COLO829 (cell line): Measurements from ENCODE around the gene MYLIP.
A peak's percentile ranks its signal among the peaks of the same experiment; 100 is the strongest.

ENCODE experiments used
- DNase-seq: peaks from one replicate; pipeline ENCODE4 v3.0.0; 2012; ENCODE audit warnings: low spot score

MYLIP gene

GRCh38 chr6:16108419-16108818 lies 20.5 kb upstream of the MYLIP start:
- no peak for DNase-seq

GRCh38 chr6:16108921-16109658 lies 19.8 kb upstream of the MYLIP start:
- DNase-seq: no peak

DNA sequence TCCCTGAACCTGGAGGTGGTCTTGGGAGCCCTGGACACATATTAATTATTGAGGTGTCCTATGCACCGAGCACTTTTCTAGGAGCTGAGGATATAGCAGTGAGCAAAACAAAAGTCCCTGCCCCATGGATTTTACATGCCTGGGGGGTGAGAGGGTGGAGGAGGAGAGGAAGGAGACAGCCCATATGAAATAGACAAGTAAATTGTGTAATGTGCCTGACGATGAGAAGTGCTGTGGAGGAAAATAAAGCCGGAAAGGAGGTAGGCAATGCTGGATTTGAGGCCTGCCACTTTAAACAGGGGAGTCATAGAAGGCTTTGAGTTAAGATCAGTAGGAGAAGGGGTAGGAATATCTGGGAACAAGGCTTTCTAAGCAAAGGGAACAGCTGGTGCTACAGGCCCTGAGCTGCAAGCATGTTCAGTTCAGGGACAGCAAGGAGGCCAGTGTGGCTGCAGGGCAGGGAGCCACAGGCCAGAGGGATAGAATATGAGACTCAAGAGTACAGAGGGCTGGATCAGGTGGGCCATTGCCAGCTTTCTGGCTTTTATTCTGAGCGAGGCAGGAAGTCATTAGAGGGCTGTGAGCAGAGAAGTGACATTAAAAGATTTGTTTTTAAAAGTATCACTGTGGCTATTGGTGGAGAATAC lies 19.1 kb upstream of the MYLIP start:
- DNase-seq: no peak

- DNase-seq: no peak
Observed at GRCh38 chr6:16118825-16119224, 10.1 kb upstream of the MYLIP start.

- no peak for DNase-seq
Observed at GRCh38 chr6:16121339-16121738, 7.5 kb upstream of the MYLIP start.

- no peak for DNase-seq
Observed at GRCh38 chr6:16122197-16122596, 6.7 kb upstream of the MYLIP start.

DNA sequence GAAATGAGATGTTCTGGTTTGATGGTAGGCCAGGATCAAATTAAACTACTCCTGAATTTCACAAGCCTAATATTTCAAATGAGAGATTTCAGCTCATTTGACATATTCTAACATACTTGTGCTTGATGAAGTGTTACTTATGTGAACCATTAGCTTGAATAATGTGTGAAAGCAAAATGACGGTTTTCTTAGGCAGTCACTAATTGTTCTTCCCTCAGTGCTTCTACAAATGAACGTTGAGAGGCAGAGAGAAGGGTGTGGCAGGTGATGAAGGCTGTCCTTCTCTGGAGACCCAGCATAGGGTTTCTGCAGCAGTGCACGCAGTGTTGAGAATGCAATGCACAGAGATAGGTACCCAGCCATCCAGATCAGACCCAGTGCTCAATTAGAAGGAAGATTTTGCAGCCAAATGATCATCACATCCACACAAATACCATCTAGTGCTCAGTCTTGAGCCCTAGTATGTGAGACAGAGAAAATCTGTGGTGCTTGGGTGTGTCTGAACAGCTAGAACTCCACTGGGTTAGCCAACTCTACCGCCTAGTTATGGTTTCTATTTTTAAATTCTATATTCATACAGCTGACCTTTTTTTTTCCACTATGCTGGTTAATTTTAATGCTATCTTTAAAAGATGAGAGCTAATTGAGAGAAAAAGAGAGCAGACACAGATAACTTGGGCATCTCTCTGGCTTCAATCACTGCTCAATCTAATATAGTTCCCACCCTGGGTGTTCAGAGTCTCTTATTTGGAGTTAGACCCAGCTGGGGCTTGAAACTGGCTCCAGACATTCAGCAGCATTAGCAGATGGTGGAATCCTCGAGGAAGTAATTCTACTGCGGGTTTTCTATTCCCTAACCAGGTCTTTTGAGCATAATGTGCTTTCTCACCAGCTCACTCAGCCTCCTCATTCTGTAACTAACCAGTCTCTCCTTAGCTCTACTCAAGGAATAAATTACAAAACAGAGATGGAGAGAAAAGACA lies 4.4 kb upstream of the MYLIP start:
- DNase-seq: no peak

- no peak for DNase-seq
Observed at GRCh38 chr6:16126056-16126455, 2.8 kb upstream of the MYLIP start.

DNA sequence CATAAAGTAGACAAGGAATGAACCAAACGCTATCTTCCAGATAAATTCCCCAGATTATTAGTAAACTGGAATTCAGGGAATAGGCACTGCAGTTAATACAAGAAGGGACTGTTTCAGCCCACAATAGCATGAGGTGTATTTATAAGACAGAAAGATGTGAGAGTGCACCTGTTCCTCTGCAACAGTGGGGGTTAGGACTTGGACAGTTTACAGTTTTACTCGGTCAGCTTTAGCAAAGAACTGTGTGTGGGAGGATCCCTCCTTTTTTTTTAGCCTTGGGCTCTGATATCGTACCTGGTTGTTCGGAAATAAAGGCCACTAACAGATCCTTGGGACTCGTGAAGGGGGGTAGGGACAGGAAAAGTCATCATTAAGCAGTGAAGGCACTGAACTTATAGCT lies 2.0 kb upstream of the MYLIP start:
- DNase-seq: no peak

GRCh38 chr6:16127471-16127870 lies 1.4 kb upstream of the MYLIP start:
- DNase-seq: no peak

- no peak for DNase-seq
Observed at GRCh38 chr6:16129623-16130401, 926 bp downstream of the MYLIP start.

DNA sequence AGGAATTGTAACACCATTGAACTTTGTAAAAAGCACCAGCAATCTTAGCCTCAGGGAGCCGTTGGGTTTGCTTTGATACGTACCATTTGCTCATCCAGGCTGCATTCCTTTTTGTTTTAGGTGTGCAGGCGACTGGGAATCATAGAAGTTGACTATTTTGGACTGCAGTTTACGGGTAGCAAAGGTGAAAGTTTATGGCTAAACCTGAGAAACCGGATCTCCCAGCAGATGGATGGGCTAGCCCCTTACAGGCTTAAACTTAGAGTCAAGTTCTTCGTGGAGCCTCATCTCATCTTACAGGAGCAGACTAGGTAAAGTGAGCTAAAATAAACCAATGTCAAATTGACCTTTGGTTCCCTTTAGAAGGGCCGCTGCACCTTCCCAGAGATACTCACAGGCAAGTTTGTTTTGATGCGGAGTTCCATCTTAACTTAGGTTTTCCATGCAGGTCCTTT lies 1.6 kb downstream of the MYLIP start:
- DNase-seq: no peak

DNA sequence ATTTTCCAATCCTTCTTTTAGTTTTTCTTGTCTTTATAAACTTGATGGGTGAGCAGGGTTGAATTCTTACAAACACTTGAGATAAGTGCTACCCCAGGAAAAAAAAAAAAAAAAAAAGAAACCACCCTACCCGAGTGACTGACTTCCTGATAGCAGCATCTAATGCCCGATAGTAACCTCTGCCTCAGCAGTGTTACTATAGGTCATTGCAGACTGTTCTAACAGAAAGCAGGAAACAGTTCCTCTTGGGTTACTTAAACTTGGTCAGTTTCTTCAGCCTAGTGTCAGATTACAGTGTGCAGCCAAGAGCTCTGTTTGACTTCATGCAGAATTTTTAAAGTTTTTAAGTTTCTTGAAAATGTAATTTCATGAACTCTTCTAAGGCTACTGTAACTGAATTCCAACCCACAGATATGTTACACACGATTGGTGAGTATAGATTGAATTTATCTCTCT lies 2.1 kb downstream of the MYLIP start:
- peak; percentile 70 for DNase-seq

- no peak for DNase-seq
Observed at GRCh38 chr6:16132909-16133308, 4.0 kb downstream of the MYLIP start.

GRCh38 chr6:16134430-16134829 lies 5.5 kb downstream of the MYLIP start:
- DNase-seq: no peak

- no peak for DNase-seq
Observed at GRCh38 chr6:16135066-16135465, 6.2 kb downstream of the MYLIP start.

- no peak for DNase-seq
Observed at GRCh38 chr6:16136091-16136490, 7.2 kb downstream of the MYLIP start.

- no peak for DNase-seq
Observed at GRCh38 chr6:16136621-16137450, 8.0 kb downstream of the MYLIP start.

DNA sequence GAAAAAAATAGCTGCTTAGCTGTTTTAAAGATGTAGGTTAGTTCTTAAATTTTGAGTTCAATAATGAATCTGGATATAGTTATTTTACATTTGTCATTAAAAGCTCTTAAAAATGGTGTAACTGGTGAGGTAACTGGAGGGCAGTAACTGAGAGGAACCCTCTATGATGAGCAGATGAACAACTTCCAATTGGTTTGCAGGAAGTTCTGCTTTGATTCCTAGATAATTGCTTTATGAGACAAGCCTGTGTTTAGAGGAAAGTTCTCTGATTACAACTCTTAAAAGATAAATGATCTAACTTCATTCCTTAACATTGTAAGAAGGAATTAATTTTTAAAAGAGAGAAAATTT lies 8.5 kb downstream of the MYLIP start:
- no peak for DNase-seq

GRCh38 chr6:16139556-16139955 lies 10.7 kb downstream of the MYLIP start:
- no peak for DNase-seq

- DNase-seq: no peak
Observed at GRCh38 chr6:16140607-16141006, 11.7 kb downstream of the MYLIP start.
